HL-60 (cell line): Measurements from ENCODE around the gene SRSF7.

Experiments used
- GABPA ChIP-seq: IDR thresholded peaks from 2 replicates; pipeline ENCODE4 v1.6.1; 2012; ENCODE audit warnings: low read depth
- POLR2AphosphoS5 ChIP-seq: IDR thresholded peaks from 2 replicates; pipeline ENCODE4 v1.6.1; 2012; ENCODE audit warnings: low read depth
- TF ChIP-seq, protein P1 (sequence below): IDR thresholded peaks from one replicate; pipeline ENCODE4 v1.5.1; 2011; ENCODE audit warnings: low read length, control low read depth, inconsistent platforms; ENCODE audit not compliant: insufficient read depth
- TF ChIP-seq, protein P2 (sequence below): IDR thresholded peaks from 2 replicates; pipeline ENCODE4 v1.6.1; 2012; ENCODE audit warnings: low read depth; ENCODE audit not compliant: insufficient replicate concordance

DNA sequence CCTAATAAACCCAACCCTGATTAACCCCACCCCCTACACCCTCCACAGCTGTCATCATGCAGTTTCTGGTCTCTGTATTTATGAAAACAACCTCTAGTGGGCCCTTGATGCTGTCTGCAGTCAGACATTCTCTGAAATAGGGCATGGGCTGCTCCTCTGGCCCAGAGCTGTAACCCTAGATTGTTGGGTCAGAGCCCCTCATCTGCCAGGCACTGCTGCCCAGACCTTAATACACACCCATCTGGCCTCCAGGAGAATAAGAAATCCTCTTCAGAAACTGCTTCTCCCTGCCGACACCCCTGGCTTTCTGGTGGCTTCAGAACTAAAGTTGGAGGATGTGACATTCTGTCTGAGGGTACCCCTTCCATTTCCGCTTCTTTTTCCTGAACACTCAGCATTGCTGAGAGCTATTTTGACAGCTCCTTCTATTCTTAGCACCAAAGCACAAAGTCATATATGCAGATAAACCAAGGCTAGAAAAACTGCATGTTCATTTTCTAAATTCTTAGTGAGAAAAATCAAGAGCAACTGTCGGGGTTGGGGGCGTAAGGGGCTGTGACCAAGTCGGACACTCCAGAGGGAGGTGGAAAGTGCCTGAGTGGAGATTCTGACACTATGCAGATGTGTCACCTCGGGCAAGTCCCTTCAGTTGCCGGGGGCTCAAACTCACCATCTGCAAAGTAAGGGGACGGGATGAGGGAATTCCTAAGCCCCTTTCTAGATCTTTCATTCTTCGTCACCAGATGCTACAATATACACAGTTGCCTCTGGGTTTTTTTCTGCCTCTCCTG lies 28.7 kb downstream of the SRSF7 start:
- TF ChIP-seq, protein P1, sequence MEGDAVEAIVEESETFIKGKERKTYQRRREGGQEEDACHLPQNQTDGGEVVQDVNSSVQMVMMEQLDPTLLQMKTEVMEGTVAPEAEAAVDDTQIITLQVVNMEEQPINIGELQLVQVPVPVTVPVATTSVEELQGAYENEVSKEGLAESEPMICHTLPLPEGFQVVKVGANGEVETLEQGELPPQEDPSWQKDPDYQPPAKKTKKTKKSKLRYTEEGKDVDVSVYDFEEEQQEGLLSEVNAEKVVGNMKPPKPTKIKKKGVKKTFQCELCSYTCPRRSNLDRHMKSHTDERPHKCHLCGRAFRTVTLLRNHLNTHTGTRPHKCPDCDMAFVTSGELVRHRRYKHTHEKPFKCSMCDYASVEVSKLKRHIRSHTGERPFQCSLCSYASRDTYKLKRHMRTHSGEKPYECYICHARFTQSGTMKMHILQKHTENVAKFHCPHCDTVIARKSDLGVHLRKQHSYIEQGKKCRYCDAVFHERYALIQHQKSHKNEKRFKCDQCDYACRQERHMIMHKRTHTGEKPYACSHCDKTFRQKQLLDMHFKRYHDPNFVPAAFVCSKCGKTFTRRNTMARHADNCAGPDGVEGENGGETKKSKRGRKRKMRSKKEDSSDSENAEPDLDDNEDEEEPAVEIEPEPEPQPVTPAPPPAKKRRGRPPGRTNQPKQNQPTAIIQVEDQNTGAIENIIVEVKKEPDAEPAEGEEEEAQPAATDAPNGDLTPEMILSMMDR: no peak
- TF ChIP-seq POLR2AphosphoS5 (no peak), GABPA (no peak)
- TF ChIP-seq, protein P2, sequence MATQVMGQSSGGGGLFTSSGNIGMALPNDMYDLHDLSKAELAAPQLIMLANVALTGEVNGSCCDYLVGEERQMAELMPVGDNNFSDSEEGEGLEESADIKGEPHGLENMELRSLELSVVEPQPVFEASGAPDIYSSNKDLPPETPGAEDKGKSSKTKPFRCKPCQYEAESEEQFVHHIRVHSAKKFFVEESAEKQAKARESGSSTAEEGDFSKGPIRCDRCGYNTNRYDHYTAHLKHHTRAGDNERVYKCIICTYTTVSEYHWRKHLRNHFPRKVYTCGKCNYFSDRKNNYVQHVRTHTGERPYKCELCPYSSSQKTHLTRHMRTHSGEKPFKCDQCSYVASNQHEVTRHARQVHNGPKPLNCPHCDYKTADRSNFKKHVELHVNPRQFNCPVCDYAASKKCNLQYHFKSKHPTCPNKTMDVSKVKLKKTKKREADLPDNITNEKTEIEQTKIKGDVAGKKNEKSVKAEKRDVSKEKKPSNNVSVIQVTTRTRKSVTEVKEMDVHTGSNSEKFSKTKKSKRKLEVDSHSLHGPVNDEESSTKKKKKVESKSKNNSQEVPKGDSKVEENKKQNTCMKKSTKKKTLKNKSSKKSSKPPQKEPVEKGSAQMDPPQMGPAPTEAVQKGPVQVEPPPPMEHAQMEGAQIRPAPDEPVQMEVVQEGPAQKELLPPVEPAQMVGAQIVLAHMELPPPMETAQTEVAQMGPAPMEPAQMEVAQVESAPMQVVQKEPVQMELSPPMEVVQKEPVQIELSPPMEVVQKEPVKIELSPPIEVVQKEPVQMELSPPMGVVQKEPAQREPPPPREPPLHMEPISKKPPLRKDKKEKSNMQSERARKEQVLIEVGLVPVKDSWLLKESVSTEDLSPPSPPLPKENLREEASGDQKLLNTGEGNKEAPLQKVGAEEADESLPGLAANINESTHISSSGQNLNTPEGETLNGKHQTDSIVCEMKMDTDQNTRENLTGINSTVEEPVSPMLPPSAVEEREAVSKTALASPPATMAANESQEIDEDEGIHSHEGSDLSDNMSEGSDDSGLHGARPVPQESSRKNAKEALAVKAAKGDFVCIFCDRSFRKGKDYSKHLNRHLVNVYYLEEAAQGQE: no peak
